Tibial artery (tissue), 4 donors: ENCODE results near the gene PCBP3.

ENCODE experiments used
- DNase-seq, 2 donors: peaks; one replicate each; pipeline ENCODE4 v3.0.0-alpha.2; 2019
- H3K27ac ChIP-seq, 2 donors: fragments of 200-600 bp; sonication (generic) in 1 of 2; 1 replicate in 1 of 2; 2 replicates in 1 of 2; pipeline ENCODE4 v1.5.1; 2018 to 2019; ENCODE audit warnings: mild to moderate bottlenecking in 1 of 2
- H3K27me3 ChIP-seq, 2 donors: fragments of 200-600 bp; sonication (generic) in 1 of 2; one replicate each; pipeline versions ENCODE4 v1.5.1 to v1.6.0; 2016 to 2019
- H3K36me3 ChIP-seq, 3 donors: fragments of 200-600 bp; sonication (generic) in 2 of 3; one replicate each; pipeline ENCODE4 v1.5.1; 2016 to 2019; ENCODE audit warnings: mild to moderate bottlenecking in 2 of 3
- H3K4me1 ChIP-seq, 4 donors: fragments of 200-600 bp; sonication (generic) in 2 of 4; 1 replicate in 3 of 4; 2 replicates in 1 of 4; pipeline ENCODE4 v1.5.1; 2016 to 2019
- H3K4me3 ChIP-seq, 2 donors: fragments of 200-600 bp; sonication (generic) in 1 of 2; 1 replicate in 1 of 2; 2 replicates in 1 of 2; pipeline ENCODE4 v1.5.1; 2018 to 2019; ENCODE audit warnings: mild to moderate bottlenecking in 2 of 2
- H3K9me3 ChIP-seq, 3 donors: fragments of 200-600 bp; sonication (generic) in 1 of 3; one replicate each; pipeline ENCODE4 v1.5.1; 2016 to 2019
- intact Hi-C: fragments of 100-400 bp; cut with DNase I; formaldehyde crosslinking; loops from one replicate; pipeline ENCODE4 v1.15.0; 2023; ENCODE audit warnings: low total_unique reads
- TF ChIP-seq, protein P1 (sequence below), 2 experiments: fragments of 200-600 bp in 1 of 2; fragments of 450-650 bp in 1 of 2; IDR thresholded peaks; one replicate each; pipeline ENCODE4 v1.5.1; 2017 to 2019; ENCODE audit warnings: antibody characterized with exemption in 2 of 2, mild to moderate bottlenecking in 1 of 2, moderate library complexity in 1 of 2

The PCBP3 gene

DNA sequence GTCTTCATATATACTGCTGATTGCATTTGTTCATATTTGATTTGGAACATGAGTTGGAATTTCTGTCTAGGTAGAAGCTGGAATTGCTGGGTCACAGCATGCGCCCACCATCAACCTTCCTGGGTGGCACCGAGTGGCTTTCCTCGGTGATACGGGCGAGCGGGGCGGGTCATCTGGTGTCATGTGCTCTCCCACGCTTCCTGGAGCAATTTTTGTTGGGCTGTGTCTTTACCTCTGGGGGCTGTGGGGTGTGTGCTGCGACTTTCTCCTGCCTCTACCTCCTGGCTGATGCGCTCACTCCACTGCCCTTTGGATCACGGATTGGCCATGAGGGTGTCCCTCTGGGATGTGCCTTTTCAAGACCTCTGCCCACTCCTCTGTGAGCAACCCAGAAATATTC is 229.4 kb downstream of the PCBP3 start:
- Histone ChIP-seq H3K4me3 (no peak overlapping the region), H3K9me3 (no peaks in the 10 kb centered on the region), H3K27ac (no peak overlapping the region), H3K36me3 (no peaks in the 10 kb centered on the region), H3K4me1 (no peaks in the 10 kb centered on the region), H3K27me3 (peaks cover 0 to 38% of the 10 kb centered on the region in 2 donors)
- DNase-seq: peak in 1 of 2 donors; percentile 12
- intact Hi-C loops: no loop called here
- TF ChIP-seq, protein P1, sequence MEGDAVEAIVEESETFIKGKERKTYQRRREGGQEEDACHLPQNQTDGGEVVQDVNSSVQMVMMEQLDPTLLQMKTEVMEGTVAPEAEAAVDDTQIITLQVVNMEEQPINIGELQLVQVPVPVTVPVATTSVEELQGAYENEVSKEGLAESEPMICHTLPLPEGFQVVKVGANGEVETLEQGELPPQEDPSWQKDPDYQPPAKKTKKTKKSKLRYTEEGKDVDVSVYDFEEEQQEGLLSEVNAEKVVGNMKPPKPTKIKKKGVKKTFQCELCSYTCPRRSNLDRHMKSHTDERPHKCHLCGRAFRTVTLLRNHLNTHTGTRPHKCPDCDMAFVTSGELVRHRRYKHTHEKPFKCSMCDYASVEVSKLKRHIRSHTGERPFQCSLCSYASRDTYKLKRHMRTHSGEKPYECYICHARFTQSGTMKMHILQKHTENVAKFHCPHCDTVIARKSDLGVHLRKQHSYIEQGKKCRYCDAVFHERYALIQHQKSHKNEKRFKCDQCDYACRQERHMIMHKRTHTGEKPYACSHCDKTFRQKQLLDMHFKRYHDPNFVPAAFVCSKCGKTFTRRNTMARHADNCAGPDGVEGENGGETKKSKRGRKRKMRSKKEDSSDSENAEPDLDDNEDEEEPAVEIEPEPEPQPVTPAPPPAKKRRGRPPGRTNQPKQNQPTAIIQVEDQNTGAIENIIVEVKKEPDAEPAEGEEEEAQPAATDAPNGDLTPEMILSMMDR (IDR thresholded peaks at IDR 0.05): no peak

GRCh38 chr21:45873418-45873817 is 229.9 kb downstream of the PCBP3 start:
- no peak for DNase-seq
- TF ChIP-seq, protein P1 (IDR thresholded peaks at IDR 0.05): no peak
- H3K36me3 ChIP-seq: no peaks in the 10 kb centered on the region
- H3K4me3 ChIP-seq: no peak overlapping the region
- H3K9me3 ChIP-seq: no peaks in the 10 kb centered on the region
- H3K27ac ChIP-seq: no peak overlapping the region
- peaks cover 0 to 38% of the 10 kb centered on the region in 2 donors for H3K27me3 ChIP-seq
- H3K4me1 ChIP-seq: no peaks in the 10 kb centered on the region
- intact Hi-C loops: no loop called here

DNA sequence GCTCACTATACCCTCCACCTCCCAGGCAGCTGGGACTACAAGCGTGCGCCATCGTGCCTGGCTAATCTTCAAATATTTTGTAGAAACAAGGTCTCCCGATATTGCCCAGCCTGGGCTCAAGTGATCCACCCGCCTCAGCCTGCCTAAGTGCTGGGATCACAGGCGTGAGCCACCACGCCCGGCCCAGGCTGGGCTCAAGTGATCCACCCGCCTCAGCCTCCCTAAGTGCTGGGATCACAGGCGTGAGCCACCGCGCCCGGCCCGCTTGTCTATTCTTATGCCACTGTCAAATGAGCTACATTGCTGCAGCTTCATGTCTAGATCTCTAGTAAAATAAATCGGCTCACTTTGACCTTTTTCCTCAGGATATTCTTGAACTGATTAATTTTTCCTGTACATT is 230.3 kb downstream of the PCBP3 start:
- no peak overlapping the region for H3K4me3 ChIP-seq
- H3K4me1 ChIP-seq: no peaks in the 10 kb centered on the region
- intact Hi-C loops: no loop called here
- no peak overlapping the region for H3K27ac ChIP-seq
- TF ChIP-seq, protein P1 (IDR thresholded peaks at IDR 0.05): no peak
- peaks cover 0 to 38% of the 10 kb centered on the region in 2 donors for H3K27me3 ChIP-seq
- no peaks in the 10 kb centered on the region for H3K36me3 ChIP-seq
- H3K9me3 ChIP-seq: no peaks in the 10 kb centered on the region
- peak in 1 of 2 donors; percentile 9 for DNase-seq

DNA sequence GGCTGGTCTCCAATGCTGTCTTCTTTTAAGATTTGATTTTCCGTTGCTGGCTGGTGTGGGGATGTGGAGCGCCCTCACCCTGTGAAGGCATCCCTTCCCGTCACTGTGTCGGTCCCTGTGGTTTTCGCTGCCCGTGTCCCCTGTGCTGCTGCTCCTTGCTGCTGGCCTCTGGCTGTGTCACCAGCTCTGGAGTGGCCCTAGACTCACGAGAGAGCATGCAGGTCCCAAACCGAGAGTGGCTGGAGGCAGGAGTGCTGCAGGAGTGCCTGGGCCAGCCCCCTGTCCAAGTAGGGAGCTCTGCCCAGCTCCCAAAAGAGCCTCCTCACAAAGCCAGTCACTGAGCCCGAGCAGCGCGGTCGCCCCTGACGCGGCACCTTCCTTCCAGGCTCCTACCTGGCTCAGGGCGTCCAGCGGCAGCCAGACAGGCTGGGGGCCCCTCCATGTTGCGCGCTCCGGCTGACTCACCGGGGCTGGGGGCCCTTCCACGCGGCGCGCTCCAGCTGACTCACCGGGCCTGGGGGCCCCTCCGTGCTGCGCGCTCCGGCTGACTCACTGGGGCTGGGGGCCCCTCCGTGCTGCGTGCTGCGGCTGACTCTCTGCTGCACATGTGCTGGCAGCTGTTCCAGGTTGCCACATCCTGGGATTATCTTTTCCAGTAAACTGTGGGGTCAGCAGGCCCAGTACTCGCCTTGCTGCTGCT is 231.3 kb downstream of the PCBP3 start:
- Histone ChIP-seq H3K9me3 (no peaks in the 10 kb centered on the region), H3K27ac (no peak overlapping the region), H3K36me3 (no peaks in the 10 kb centered on the region), H3K27me3 (peaks cover 0 to 38% of the 10 kb centered on the region in 2 donors), H3K4me1 (no peaks in the 10 kb centered on the region), H3K4me3 (no peak overlapping the region)
- peak; percentile 21 to 61 for DNase-seq
- intact Hi-C loops: no loop called here
- TF ChIP-seq, protein P1 (IDR thresholded peaks at IDR 0.05): no peak

GRCh38 chr21:45875416-45875760 is 231.9 kb downstream of the PCBP3 start:
- H3K4me3 ChIP-seq: no peak overlapping the region
- intact Hi-C loops: no loop called here
- H3K36me3 ChIP-seq: no peaks in the 10 kb centered on the region
- peaks cover 0 to 4% (median 0%) of the 10 kb centered on the region in 4 donors for H3K4me1 ChIP-seq
- DNase-seq: no peak
- no peak overlapping the region for H3K27ac ChIP-seq
- H3K27me3 ChIP-seq: peaks cover 0 to 38% of the 10 kb centered on the region in 2 donors
- TF ChIP-seq, protein P1 (IDR thresholded peaks at IDR 0.05): no peak
- no peaks in the 10 kb centered on the region for H3K9me3 ChIP-seq
